Activated CD8-positive, alpha-beta memory T cell treated with anti-CD3 and anti-CD28 coated beads, Interleukin-2, amount 10 ng/mL, durations not matched to agents 7 days and 5 days (primary cell): ENCODE measurements around the gene UBXN10. TPM values are rescaled to one million over a fixed set of nuclear protein-coding genes. Genes with fewer than 3 reads are reported as not detected.
A peak's percentile ranks its signal among the peaks of the same experiment; 100 is the strongest.

Experiments
- ATAC-seq: fragments of 150-1000 bp; cut with Tn5 transposase; one replicate; pipeline ENCODE4 v1.10.0; 2021; ENCODE audit warnings: moderate library complexity
- CTCF ChIA-PET: fragments of 350-600 bp; sonication (Branson Sonifier 250); formaldehyde crosslinking; loops from one replicate; lab custom pipeline; 2021; ENCODE audit warnings: antibody characterized with exemption; lab: Charles Lee
- DNase-seq: peaks from one replicate; pipeline ENCODE4 v3.0.0-alpha.2; 2020
- H3K27ac Mint-ChIP-seq: one replicate; pipeline ENCODE4 v1.8.0; 2021; ENCODE audit warnings: mild to moderate bottlenecking, mixed read lengths
- H3K27me3 Mint-ChIP-seq: one replicate; pipeline ENCODE4 v1.8.0; 2021; ENCODE audit warnings: mixed read lengths
- H3K36me3 Mint-ChIP-seq: one replicate; pipeline ENCODE4 v1.8.0; 2021; ENCODE audit warnings: mild to moderate bottlenecking, mixed read lengths
- H3K4me1 Mint-ChIP-seq: one replicate; pipeline ENCODE4 v1.8.0; 2021; ENCODE audit warnings: mixed read lengths
- H3K4me3 Mint-ChIP-seq: one replicate; pipeline ENCODE4 v1.8.0; 2021; ENCODE audit warnings: mild to moderate bottlenecking, moderate library complexity, mixed read lengths
- H3K9me3 Mint-ChIP-seq: one replicate; pipeline ENCODE4 v1.8.0; 2022; ENCODE audit warnings: low read depth, mixed read lengths
- total RNA-seq, 2 experiments: library from RNA; stranded (reverse); gene quantifications; one replicate each; pipeline ENCODE4 v1.2.3, GENCODE V29; 2021

Gene UBXN10
- total RNA-seq = 1 to 10 TPM in 1 of 2 experiments, under 1 TPM in 1; 0.23 to 1.1 TPM

GRCh38 chr1:20185834-20186782 is at the start of gene UBXN10, which contains the start of gene PLA2G2C:
TSS of gene UBXN10 (plus strand) at chr1:20186096. CDS start at chr1:20190562, 4,466 bp downstream.
TSS of gene PLA2G2C (minus strand) at chr1:20186518. CDS start at chr1:20177363, 9,155 bp downstream.
- H3K9me3 Mint-ChIP-seq = no peaks in the 10 kb centered on the region
- DNase-seq (peak; percentile 75), ATAC-seq (peak; percentile 54)
- H3K4me1 Mint-ChIP-seq = peaks cover 42% of the 10 kb centered on the region
- CTCF ChIA-PET = no interaction called here
- no peaks in the 10 kb centered on the region for H3K36me3 Mint-ChIP-seq
- H3K27me3 Mint-ChIP-seq = peaks cover 43% of the 10 kb centered on the region
- H3K27ac Mint-ChIP-seq = peak within 1 kb of the TSS; percentile 62
- H3K4me3 Mint-ChIP-seq = peak within 1 kb of the TSS; percentile 59

DNA sequence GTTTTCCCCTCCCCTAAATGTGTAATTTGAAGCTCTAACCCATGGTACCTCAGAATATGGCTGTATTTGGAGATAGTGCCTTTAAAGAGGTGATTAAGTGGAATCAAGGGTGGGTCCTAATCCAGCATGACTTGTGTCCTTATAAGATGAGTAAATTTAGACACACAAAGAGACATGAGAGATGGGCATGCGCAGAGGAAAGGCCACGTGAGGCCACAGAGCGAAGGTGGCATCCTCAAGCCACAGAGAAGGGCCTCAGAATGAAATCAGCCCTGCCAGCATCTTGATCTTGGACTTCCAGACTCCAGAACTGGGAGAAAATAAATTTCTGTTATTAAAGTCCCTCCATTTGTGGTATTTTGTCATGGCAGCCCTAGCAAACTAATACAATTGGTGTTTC is 49.6 kb upstream of the UBXN10 start:
- Mint-ChIP-seq H3K4me3 (no peak overlapping the region), H3K4me1 (no peaks in the 10 kb centered on the region), H3K9me3 (no peaks in the 10 kb centered on the region), H3K27me3 (peaks cover 28% of the 10 kb centered on the region), H3K27ac (no peak overlapping the region), H3K36me3 (no peaks in the 10 kb centered on the region)
- DNase-seq = no peak
- CTCF ChIA-PET = no interaction called here
- no peak for ATAC-seq

GRCh38 chr1:20137055-20137454 is 48.8 kb upstream of the UBXN10 start:
- Mint-ChIP-seq H3K27ac (no peak overlapping the region), H3K4me1 (no peaks in the 10 kb centered on the region), H3K36me3 (no peaks in the 10 kb centered on the region), H3K4me3 (no peak overlapping the region), H3K27me3 (peaks cover 23% of the 10 kb centered on the region), H3K9me3 (no peaks in the 10 kb centered on the region)
- ATAC-seq = no peak
- no peak for DNase-seq
- CTCF ChIA-PET = no interaction called here

- Mint-ChIP-seq H3K36me3 (no peaks in the 10 kb centered on the region), H3K27me3 (peaks cover 19% of the 10 kb centered on the region), H3K9me3 (no peaks in the 10 kb centered on the region), H3K4me1 (no peaks in the 10 kb centered on the region), H3K4me3 (no peak overlapping the region), H3K27ac (no peak overlapping the region)
- DNase-seq (no peak), ATAC-seq (no peak)
- CTCF ChIA-PET = no interaction called here
Observed at GRCh38 chr1:20137604-20138003, 48.3 kb upstream of the UBXN10 start.

DNA sequence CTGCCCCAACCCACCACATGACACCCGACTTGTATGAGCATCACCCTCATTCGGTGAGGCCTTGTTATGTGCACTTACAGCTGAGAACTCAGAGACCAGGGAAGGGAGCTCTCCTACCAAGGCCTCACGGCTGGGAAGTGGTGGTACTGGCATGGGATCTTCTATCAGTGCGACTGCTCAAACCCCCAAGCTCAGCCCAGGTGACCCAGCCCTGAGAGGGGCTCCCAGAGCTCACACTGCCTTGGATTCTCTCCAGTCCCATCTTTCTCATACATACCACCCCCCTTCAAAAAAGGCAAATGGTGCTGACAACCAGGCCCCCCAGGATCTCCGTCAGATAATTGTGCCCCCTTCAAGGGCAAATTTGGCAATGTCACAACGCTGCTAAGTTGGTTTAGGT is 47.5 kb upstream of the UBXN10 start:
- no peak for DNase-seq

GRCh38 chr1:20138961-20139550 is 46.8 kb upstream of the UBXN10 start, which contains the start of gene PLA2G2F:
TSS of gene PLA2G2F (plus strand) at chr1:20139323. CDS start at chr1:20139428, 105 bp downstream.
- Mint-ChIP-seq H3K4me3 (no peak within 1 kb of the TSS), H3K4me1 (no peaks in the 10 kb centered on the region), H3K27me3 (peaks cover 11% of the 10 kb centered on the region), H3K9me3 (no peaks in the 10 kb centered on the region), H3K27ac (no peak within 1 kb of the TSS), H3K36me3 (no peaks in the 10 kb centered on the region)
- DNase-seq (no peak), ATAC-seq (no peak)
- CTCF ChIA-PET = no interaction called here

More for the DNA sequence above, 47.5 kb upstream of the UBXN10 start:
- Mint-ChIP-seq H3K27ac (no peak overlapping the region), H3K27me3 (peaks cover 15% of the 10 kb centered on the region), H3K9me3 (no peaks in the 10 kb centered on the region), H3K4me3 (no peak overlapping the region), H3K36me3 (no peaks in the 10 kb centered on the region), H3K4me1 (no peaks in the 10 kb centered on the region)
- ATAC-seq = no peak
- CTCF ChIA-PET = no interaction called here

- H3K27ac Mint-ChIP-seq = no peak overlapping the region
- H3K4me3 Mint-ChIP-seq = no peak overlapping the region
- no peaks in the 10 kb centered on the region for H3K4me1 Mint-ChIP-seq
- CTCF ChIA-PET = no interaction called here
- peaks cover 8% of the 10 kb centered on the region for H3K27me3 Mint-ChIP-seq
- H3K9me3 Mint-ChIP-seq = no peaks in the 10 kb centered on the region
- H3K36me3 Mint-ChIP-seq = no peaks in the 10 kb centered on the region
- DNase-seq (no peak), ATAC-seq (no peak)
Observed at GRCh38 chr1:20139776-20140612, 45.9 kb upstream of the UBXN10 start.

DNA sequence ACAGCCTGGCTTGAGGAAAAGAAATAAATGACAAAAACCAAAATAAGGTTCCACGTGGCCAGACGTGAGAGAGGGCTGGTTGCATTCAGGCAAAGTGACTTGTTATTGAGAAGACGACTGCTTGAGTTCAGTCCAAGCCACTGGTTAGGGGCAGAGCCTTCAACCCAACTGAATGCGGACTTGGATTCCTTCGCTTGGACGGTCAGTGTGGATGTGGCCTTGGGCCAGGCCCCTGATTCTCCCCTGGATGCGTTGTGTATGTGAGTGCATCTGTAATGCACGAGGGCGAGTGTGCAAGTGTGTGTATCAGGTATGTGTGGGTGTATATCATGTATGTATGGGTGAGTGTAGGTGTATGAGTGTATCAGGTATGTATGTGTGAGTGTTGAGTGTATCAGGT is 44.9 kb upstream of the UBXN10 start:
- CTCF ChIA-PET = no interaction called here
- DNase-seq (no peak), ATAC-seq (no peak)
- no peaks in the 10 kb centered on the region for H3K36me3 Mint-ChIP-seq
- no peak overlapping the region for H3K27ac Mint-ChIP-seq
- H3K27me3 Mint-ChIP-seq = peaks cover 3% of the 10 kb centered on the region
- no peaks in the 10 kb centered on the region for H3K9me3 Mint-ChIP-seq
- no peaks in the 10 kb centered on the region for H3K4me1 Mint-ChIP-seq
- H3K4me3 Mint-ChIP-seq = no peak overlapping the region

DNA sequence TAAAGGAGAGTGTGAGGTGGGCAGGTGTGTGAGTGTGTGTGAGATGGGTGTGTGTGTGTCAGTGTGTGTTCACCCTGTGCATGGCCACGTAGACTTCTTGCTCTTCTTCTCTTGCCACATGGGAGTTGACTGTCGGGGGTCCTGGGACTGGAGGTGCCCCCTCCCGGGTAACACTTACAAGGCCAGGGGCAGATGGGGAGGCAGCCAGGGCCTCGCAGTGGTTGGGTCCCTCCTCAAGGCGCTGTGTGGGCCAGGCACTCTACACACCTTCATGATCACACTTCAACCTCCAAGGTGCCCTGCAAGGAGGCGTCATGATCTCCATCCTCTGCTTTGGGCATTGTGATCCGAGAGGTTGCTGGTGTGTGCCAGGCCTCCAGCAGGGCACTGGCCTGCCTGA is 44.4 kb upstream of the UBXN10 start:
- Mint-ChIP-seq H3K36me3 (no peaks in the 10 kb centered on the region), H3K9me3 (no peaks in the 10 kb centered on the region), H3K27ac (no peak overlapping the region), H3K27me3 (no peaks in the 10 kb centered on the region), H3K4me3 (no peak overlapping the region), H3K4me1 (no peaks in the 10 kb centered on the region)
- ATAC-seq (no peak), DNase-seq (no peak)
- CTCF ChIA-PET = no interaction called here

DNA sequence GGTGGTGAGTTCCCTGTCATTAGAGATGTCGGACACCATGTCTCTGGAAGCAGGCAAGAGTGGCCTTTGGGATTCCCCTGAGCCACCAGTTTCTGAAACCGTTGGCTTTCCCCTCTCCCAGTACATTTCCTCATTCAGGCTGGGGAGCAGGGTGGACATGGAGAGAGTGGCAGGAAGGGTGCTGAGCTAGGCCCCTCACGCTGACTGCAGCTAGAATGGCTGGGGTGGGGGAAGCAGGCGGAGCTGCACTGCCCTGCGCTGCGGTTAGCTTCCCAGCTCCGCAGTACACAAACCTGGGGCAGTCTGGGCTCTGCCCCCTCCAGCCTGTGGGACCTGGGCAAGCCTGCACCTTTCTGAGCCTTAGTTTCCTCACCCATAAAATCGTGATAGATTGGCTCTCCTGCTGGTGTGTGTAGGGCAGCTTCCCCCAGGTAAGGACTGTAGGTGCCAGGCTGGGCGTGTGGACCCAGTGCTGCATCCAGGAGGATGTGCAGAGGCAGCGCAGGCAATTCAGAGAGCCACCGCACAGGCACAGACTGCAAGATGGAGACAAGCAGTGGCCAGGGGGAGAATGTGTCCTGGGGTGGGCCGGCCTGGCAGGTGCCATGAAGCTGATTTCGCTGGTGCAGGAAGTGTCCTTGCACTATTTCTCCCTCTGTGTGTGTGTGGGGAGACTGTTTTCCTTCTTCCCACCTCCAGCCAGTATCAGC is 43.7 kb upstream of the UBXN10 start:
- no peaks in the 10 kb centered on the region for H3K36me3 Mint-ChIP-seq
- H3K4me3 Mint-ChIP-seq = no peak overlapping the region
- H3K4me1 Mint-ChIP-seq = no peaks in the 10 kb centered on the region
- CTCF ChIA-PET = no interaction called here
- no peak for DNase-seq
- no peaks in the 10 kb centered on the region for H3K9me3 Mint-ChIP-seq
- H3K27me3 Mint-ChIP-seq = no peaks in the 10 kb centered on the region
- no peak overlapping the region for H3K27ac Mint-ChIP-seq
- no peak for ATAC-seq

GRCh38 chr1:20143318-20143717 is 42.6 kb upstream of the UBXN10 start:
- no peaks in the 10 kb centered on the region for H3K9me3 Mint-ChIP-seq
- no peak for DNase-seq
- CTCF ChIA-PET = interaction anchor here (0.8 to 1.1 kb wide), 2 partner anchors 9 to 10 kb away, joined by 3 read pairs; no protein-coding TSS in a partner anchor
- H3K27me3 Mint-ChIP-seq = no peaks in the 10 kb centered on the region
- no peaks in the 10 kb centered on the region for H3K4me1 Mint-ChIP-seq
- no peak overlapping the region for H3K4me3 Mint-ChIP-seq
- H3K36me3 Mint-ChIP-seq = no peaks in the 10 kb centered on the region
- H3K27ac Mint-ChIP-seq = no peak overlapping the region
- no peak for ATAC-seq

DNA sequence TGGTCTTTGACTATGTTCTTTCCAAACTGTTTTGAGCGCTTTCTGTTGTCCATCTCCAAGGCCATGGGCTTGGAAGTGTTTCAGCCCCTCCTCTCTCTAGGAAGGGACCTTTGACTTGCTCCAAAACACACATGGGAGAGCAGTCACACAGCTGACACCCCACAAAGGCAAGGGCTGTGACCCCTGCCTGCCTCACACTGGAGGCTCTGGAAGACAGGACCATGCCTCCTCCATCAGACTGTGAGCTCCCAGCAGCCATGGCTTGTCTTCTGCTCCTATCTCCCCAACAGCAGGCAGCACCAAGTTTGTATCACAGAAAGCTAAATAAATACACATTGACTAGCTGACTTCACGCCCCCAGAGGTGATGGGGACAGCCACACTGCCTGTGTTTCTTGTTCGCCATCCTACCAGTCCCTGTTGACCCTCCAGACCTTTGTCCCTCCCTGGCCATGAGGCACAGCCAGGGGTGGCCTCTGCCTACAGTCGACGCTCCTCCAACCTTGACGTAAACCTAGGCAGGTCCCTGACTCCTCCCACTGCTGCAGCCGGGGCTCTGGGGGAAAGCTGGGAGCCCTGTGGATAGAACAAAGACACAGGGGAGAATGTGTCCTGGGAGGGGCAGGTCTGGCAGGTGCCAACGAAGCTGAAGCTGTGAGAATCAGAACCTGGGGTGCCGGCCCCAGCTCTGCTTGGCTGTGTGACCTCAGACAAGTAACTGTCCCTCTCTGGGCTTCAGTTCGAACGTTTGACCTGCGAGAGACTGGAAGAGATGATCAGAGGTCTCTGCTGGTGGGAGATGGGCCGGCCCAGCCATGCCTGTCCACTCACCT is 41.9 kb upstream of the UBXN10 start:
- Mint-ChIP-seq H3K4me3 (no peak overlapping the region), H3K27me3 (no peaks in the 10 kb centered on the region), H3K9me3 (no peaks in the 10 kb centered on the region), H3K4me1 (no peaks in the 10 kb centered on the region), H3K36me3 (no peaks in the 10 kb centered on the region), H3K27ac (no peak overlapping the region)
- DNase-seq (no peak), ATAC-seq (no peak)
- CTCF ChIA-PET = interaction anchor here (0.8 to 1.4 kb wide), 3 partner anchors 8 to 225 kb away, joined by 3 read pairs; no protein-coding TSS in a partner anchor
